WTC11 (cell line): ENCODE data around the gene FGF6.

ENCODE experiments used
- ATF6 ChIP-seq: sonication (generic); formaldehyde crosslinking; IDR thresholded peaks from 2 replicates; pipeline ENCODE4 v1.8.1; 2023; ENCODE audit warnings: mild to moderate bottlenecking, missing genetic modification reagents
- CREB1 ChIP-seq: sonication (generic); formaldehyde crosslinking; IDR thresholded peaks from 2 replicates; pipeline ENCODE4 v1.8.0; 2023; ENCODE audit warnings: mild to moderate bottlenecking, missing genetic modification reagents
- ESRRA ChIP-seq: sonication (generic); formaldehyde crosslinking; IDR thresholded peaks from 2 replicates; pipeline ENCODE4 v1.8.1; 2022; ENCODE audit warnings: mild to moderate bottlenecking, missing genetic modification reagents, borderline replicate concordance
- MAX ChIP-seq: sonication (generic); formaldehyde crosslinking; IDR thresholded peaks from 2 replicates; pipeline ENCODE4 v1.8.0; 2022; ENCODE audit warnings: mild to moderate bottlenecking, missing genetic modification reagents
- NFYB ChIP-seq: sonication (generic); formaldehyde crosslinking; conservative IDR thresholded peaks from 2 replicates; pipeline ENCODE4 v1.8.0; 2022; ENCODE audit warnings: low read depth, missing genetic modification reagents
- NR1H2 ChIP-seq: sonication (generic); formaldehyde crosslinking; IDR thresholded peaks from 2 replicates; pipeline ENCODE4 v1.9.0; 2021; ENCODE audit warnings: mild to moderate bottlenecking, moderate library complexity, missing genetic modification reagents
- RELA ChIP-seq: sonication (generic); formaldehyde crosslinking; IDR thresholded peaks from 2 replicates; pipeline ENCODE4 v1.8.1; 2022; ENCODE audit warnings: missing genetic modification reagents, mild to moderate bottlenecking, borderline replicate concordance
- ZBTB21 ChIP-seq: sonication (generic); formaldehyde crosslinking; IDR thresholded peaks from 2 replicates; pipeline ENCODE4 v1.8.1; 2023; ENCODE audit warnings: mild to moderate bottlenecking, missing genetic modification reagents, borderline replicate concordance
- ZNF232 ChIP-seq: sonication (generic); formaldehyde crosslinking; IDR thresholded peaks from 2 replicates; pipeline ENCODE4 v1.8.0; 2022; ENCODE audit warnings: mild to moderate bottlenecking, missing genetic modification reagents
- ZNF512 ChIP-seq: sonication (generic); formaldehyde crosslinking; IDR thresholded peaks from 2 replicates; pipeline ENCODE4 v1.8.1; 2022; ENCODE audit warnings: missing genetic modification reagents, borderline replicate concordance
- TF ChIP-seq, protein P1 (sequence below): fragments of 200-600 bp; IDR thresholded peaks from 2 replicates; pipeline ENCODE4 v1.8.0; 2022; ENCODE audit warnings: antibody characterized with exemption
- TF ChIP-seq, protein P2 (sequence below): sonication (generic); formaldehyde crosslinking; conservative IDR thresholded peaks from 2 replicates; pipeline ENCODE4 v1.8.1; 2022; ENCODE audit warnings: mild to moderate bottlenecking, missing genetic modification reagents
- TF ChIP-seq, protein P3 (sequence below): sonication (generic); formaldehyde crosslinking; IDR thresholded peaks from 2 replicates; pipeline ENCODE4 v1.8.1; 2023; ENCODE audit warnings: mild to moderate bottlenecking, moderate library complexity, missing genetic modification reagents

DNA sequence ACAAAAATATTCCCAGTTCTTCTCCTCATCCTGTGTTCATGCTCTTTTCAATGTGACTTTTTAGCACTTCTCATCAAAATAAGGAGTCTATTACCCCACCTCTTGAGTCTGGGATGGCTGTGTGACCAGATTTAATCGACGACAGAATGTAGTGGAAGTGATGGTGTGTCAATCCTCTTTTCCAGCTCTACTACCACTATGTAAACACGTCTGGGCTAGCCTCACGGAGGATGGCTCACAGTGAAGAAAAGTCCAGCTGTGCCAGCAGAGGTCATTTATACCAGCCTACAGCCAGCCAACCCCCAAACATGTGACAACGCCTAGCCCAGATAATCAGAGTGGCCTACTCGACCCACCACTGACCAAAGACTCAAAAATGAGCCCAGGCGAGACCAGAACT is 37.3 kb upstream of the FGF6 start:
- TF ChIP-seq ATF6 (no peak), NFYB (CRISPR knock-in tag) (no peak), RELA (CRISPR knock-in tag) (no peak), ESRRA (CRISPR knock-in tag) (no peak), NR1H2 (no peak), CREB1 (CRISPR knock-in tag) (no peak), ZBTB21 (CRISPR knock-in tag) (no peak), ZNF232 (CRISPR knock-in tag) (no peak), MAX (CRISPR knock-in tag) (no peak), ZNF512 (CRISPR knock-in tag) (no peak)
- TF ChIP-seq, protein P1, sequence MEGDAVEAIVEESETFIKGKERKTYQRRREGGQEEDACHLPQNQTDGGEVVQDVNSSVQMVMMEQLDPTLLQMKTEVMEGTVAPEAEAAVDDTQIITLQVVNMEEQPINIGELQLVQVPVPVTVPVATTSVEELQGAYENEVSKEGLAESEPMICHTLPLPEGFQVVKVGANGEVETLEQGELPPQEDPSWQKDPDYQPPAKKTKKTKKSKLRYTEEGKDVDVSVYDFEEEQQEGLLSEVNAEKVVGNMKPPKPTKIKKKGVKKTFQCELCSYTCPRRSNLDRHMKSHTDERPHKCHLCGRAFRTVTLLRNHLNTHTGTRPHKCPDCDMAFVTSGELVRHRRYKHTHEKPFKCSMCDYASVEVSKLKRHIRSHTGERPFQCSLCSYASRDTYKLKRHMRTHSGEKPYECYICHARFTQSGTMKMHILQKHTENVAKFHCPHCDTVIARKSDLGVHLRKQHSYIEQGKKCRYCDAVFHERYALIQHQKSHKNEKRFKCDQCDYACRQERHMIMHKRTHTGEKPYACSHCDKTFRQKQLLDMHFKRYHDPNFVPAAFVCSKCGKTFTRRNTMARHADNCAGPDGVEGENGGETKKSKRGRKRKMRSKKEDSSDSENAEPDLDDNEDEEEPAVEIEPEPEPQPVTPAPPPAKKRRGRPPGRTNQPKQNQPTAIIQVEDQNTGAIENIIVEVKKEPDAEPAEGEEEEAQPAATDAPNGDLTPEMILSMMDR = no peak
- TF ChIP-seq, protein P2, sequence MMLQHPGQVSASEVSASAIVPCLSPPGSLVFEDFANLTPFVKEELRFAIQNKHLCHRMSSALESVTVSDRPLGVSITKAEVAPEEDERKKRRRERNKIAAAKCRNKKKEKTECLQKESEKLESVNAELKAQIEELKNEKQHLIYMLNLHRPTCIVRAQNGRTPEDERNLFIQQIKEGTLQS = no peak
- TF ChIP-seq, protein P3, sequence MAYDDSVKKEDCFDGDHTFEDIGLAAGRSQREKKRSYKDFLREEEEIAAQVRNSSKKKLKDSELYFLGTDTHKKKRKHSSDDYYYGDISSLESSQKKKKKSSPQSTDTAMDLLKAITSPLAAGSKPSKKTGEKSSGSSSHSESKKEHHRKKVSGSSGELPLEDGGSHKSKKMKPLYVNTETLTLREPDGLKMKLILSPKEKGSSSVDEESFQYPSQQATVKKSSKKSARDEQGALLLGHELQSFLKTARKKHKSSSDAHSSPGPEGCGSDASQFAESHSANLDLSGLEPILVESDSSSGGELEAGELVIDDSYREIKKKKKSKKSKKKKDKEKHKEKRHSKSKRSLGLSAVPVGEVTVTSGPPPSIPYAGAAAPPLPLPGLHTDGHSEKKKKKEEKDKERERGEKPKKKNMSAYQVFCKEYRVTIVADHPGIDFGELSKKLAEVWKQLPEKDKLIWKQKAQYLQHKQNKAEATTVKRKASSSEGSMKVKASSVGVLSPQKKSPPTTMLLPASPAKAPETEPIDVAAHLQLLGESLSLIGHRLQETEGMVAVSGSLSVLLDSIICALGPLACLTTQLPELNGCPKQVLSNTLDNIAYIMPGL (CRISPR knock-in tag) = no peak
